C4-2B (cell line): ENCODE measurements around the gene PROSER3.
A peak's percentile ranks its signal among the peaks of the same experiment; 100 is the strongest.

Experiments used
- H3K27ac ChIP-seq: fragments of 450-650 bp; 2 replicates; pipeline ENCODE4 v1.5.1; 2017
- ZFX ChIP-seq: fragments of 450-650 bp; IDR thresholded peaks from 2 replicates; pipeline ENCODE4 v1.6.1; 2017
- TF ChIP-seq, protein P1 (sequence below): fragments of 450-650 bp; conservative IDR thresholded peaks from 2 replicates; pipeline ENCODE4 v1.5.1; 2017; ENCODE audit warnings: mild to moderate bottlenecking

Gene PROSER3

GRCh38 chr19:35754370-35755130 is 3.4 kb upstream of the PROSER3 start:
- TF ChIP-seq, protein P1, sequence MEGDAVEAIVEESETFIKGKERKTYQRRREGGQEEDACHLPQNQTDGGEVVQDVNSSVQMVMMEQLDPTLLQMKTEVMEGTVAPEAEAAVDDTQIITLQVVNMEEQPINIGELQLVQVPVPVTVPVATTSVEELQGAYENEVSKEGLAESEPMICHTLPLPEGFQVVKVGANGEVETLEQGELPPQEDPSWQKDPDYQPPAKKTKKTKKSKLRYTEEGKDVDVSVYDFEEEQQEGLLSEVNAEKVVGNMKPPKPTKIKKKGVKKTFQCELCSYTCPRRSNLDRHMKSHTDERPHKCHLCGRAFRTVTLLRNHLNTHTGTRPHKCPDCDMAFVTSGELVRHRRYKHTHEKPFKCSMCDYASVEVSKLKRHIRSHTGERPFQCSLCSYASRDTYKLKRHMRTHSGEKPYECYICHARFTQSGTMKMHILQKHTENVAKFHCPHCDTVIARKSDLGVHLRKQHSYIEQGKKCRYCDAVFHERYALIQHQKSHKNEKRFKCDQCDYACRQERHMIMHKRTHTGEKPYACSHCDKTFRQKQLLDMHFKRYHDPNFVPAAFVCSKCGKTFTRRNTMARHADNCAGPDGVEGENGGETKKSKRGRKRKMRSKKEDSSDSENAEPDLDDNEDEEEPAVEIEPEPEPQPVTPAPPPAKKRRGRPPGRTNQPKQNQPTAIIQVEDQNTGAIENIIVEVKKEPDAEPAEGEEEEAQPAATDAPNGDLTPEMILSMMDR: no peak
- TF ChIP-seq ZFX: no peak
- no peak overlapping the region for H3K27ac ChIP-seq

DNA sequence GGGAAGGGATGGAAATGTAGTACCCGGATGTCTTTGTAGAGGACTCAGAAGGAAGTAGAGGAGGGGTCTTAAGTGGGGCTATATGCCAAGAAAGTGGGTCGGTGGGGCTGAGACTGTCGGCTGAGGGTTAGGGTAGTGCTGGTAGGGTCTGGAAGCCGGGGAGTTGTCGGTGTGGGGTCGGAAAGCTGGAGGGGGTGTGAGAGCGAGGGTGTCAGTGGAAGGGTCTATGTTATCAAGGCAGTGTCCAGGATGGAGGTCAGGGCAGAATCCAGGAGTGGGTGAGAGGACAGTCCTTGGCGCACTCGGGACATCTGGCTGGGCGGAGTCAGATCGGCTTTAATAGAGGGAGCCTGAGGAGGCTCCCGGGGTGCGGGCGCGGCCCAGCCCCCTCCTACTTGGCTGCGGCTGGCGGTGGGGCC is 2.8 kb upstream of the PROSER3 start:
- no peak for TF ChIP-seq ZFX
- TF ChIP-seq, protein P1: no peak
- H3K27ac ChIP-seq: no peak overlapping the region

DNA sequence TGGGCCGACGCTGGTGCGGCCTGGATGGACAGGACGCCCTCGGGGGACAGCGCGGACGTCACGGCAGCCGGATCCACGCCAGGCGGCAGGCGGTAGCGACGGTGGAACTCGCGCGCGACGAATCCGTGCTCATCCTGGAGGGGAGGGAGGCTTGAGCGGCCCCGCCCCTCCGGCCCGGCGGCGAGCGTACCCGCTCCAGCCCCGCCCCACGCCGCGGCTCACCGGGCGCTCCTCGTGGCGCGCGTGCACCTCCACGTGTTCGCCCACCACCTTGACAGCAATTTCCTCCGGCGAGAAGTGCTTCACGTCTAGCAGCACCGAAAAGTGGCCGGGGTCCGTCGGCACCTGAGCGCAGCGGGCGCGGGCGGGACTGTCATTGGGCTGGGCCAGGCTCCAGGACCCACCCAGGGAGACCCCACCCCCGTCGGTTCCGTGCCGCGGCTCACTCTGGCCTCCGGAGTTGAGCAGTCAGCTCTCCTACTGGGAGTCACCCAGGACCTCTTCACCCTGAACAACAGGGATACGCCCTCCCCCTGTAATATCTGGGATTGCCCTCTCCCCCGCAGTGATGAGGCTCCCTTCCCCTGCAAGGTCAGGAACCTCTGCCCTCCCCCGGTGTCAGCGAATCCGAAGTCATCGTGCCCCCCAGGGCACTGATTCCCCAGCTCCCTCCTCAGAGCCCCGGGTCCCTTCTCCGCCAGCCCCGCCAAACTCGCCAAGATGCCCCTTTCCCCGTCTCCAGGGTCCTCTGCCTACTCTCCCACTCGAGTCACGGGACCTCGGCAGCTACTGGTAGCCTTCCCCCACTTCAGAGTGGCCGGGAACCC is 2.2 kb upstream of the PROSER3 start:
- H3K27ac ChIP-seq: no peak overlapping the region
- no peak for TF ChIP-seq ZFX
- TF ChIP-seq, protein P1: no peak

GRCh38 chr19:35756377-35757230 is 1.4 kb upstream of the PROSER3 start, which contains the start of gene HSPB6:
TSS of gene HSPB6 (minus strand) at chr19:35757029. CDS start at chr19:35757008, 21 bp downstream.
- TF ChIP-seq, protein P1: no peak
- TF ChIP-seq ZFX: no peak
- H3K27ac ChIP-seq: peak within 1 kb of the TSS; percentile 87

DNA sequence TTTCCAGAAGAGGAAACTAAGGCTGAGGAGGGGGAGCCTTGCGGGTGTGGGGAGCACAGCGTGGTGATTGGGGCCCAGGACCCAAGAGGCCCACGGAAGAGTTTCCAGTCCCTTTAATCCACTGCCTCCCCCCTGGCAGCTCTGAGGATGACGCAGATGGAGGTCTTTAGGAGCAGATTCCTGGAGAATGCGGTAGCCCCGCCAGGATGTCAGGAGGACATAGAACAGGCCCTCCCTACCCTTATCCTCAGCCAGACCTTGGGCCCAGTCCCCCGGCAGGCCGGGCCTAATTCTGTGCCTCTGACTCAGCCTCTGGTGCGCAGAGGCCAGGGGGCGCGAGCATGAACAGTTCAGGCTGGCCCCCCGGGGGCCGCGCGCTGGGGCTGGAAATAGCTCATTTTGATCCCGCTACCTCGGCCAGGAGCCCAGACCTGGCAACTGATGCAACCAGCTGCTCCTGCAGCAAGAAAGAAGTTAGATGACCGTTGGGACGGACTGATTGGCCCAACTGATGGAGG is 686 bp upstream of the PROSER3 start:
- H3K27ac ChIP-seq: peak overlapping the region; percentile 87
- TF ChIP-seq, protein P1: no peak
- TF ChIP-seq ZFX: no peak

- H3K27ac ChIP-seq: no peak overlapping the region
- no peak for TF ChIP-seq ZFX
- TF ChIP-seq, protein P1: no peak
These were observed 1.7 kb downstream of the PROSER3 start for GRCh38 chr19:35759697-35760096.
